Karpas-422 (cell line): Measurements from ENCODE around the gene FTSJ3. TPM values are rescaled to one million over a fixed set of nuclear protein-coding genes. Genes with fewer than 3 reads are reported as not detected.

Experiments used
- DNase-seq: peaks from one replicate; pipeline ENCODE4 v3.0.0-alpha.2; 2015
- H2AFZ ChIP-seq: fragments of 200-600 bp; sonication (generic); 2 replicates; pipeline ENCODE4 v1.6.1; 2014; ENCODE audit warnings: antibody characterized with exemption, low read length, mixed read lengths
- H3K27ac ChIP-seq: fragments of 200-600 bp; sonication (generic); 2 replicates; pipeline ENCODE4 v1.5.1; 2014; ENCODE audit warnings: mild to moderate bottlenecking, low read length, moderate library complexity
- H3K27me3 ChIP-seq: fragments of 200-600 bp; sonication (generic); 2 replicates; pipeline ENCODE4 v1.6.1; 2014; ENCODE audit warnings: low read length, mixed read lengths
- H3K36me3 ChIP-seq: fragments of 200-600 bp; sonication (generic); 2 replicates; pipeline ENCODE4 v1.6.1; 2014; ENCODE audit warnings: low read length, mixed read lengths; ENCODE audit not compliant: insufficient read depth
- H3K4me1 ChIP-seq: fragments of 200-600 bp; sonication (generic); 2 replicates; pipeline ENCODE4 v1.6.1; 2014; ENCODE audit warnings: mild to moderate bottlenecking, low read length, mixed read lengths
- H3K4me2 ChIP-seq: fragments of 200-600 bp; sonication (generic); 2 replicates; pipeline ENCODE4 v1.6.1; 2014; ENCODE audit warnings: low read length, low read depth, mild to moderate bottlenecking; ENCODE audit not compliant: poor library complexity, severe bottlenecking
- H3K4me3 ChIP-seq: fragments of 200-600 bp; sonication (generic); 2 replicates; pipeline ENCODE4 v1.5.1; 2014; ENCODE audit warnings: mild to moderate bottlenecking, antibody characterized with exemption, low read length, mixed read lengths
- H3K79me2 ChIP-seq: fragments of 200-600 bp; sonication (generic); 2 replicates; pipeline ENCODE4 v1.6.1; 2014; ENCODE audit warnings: mild to moderate bottlenecking, low read length, mixed read lengths
- H3K9ac ChIP-seq: fragments of 200-600 bp; sonication (generic); 2 replicates; pipeline ENCODE4 v1.6.0; 2014; ENCODE audit warnings: low read length
- H3K9me2 ChIP-seq: fragments of 200-600 bp; sonication (generic), shearing (Covaris generic); replicated peaks from 2 replicates; pipeline ENCODE4 v1.6.0; 2014; ENCODE audit warnings: mild to moderate bottlenecking, low read length, moderate library complexity; ENCODE audit not compliant: insufficient read depth
- H3K9me3 ChIP-seq: fragments of 300-700, 200-600 bp; sonication (generic); 2 replicates; pipeline ENCODE4 v1.6.1; 2014; ENCODE audit warnings: low read length, mixed read lengths
- H4K20me1 ChIP-seq: fragments of 200-600 bp; sonication (generic); 2 replicates; pipeline ENCODE4 v1.6.1; 2014; ENCODE audit warnings: mild to moderate bottlenecking, antibody characterized with exemption, low read length, low read depth; ENCODE audit not compliant: insufficient read depth
- total RNA-seq: library from RNA; depleted of rRNA; stranded (reverse); fragments of >200 nt; shearing (Covaris generic); gene quantifications from 2 replicates; pipeline ENCODE4 v1.2.3, GENCODE V29; 2014; ENCODE audit warnings: low replicate concordance; rRNA removed

The FTSJ3 gene
- total RNA-seq, 1 experiment from 2014 or later: 39.5 TPM

GRCh38 chr17:63772801-63773271, 54.6 kb downstream of the FTSJ3 start:
- Histone ChIP-seq H3K9me2 (no peaks in the 10 kb centered on the region), H3K4me1 (peaks cover 30% of the 10 kb centered on the region), H3K4me3 (peak overlapping the region; percentile 88), H3K36me3 (peaks cover 31% of the 10 kb centered on the region), H3K79me2 (peaks cover 93% of the 10 kb centered on the region), H3K9ac (peak overlapping the region; percentile 89), H2AFZ (0 out of 2 replicates have a peak overlapping the region, but pooled peaks have one; percentile 21), H4K20me1 (peaks cover 40% of the 10 kb centered on the region), H3K27ac (peak overlapping the region; percentile 77), H3K9me3 (no peaks in the 10 kb centered on the region), H3K4me2 (peak overlapping the region; percentile 95), H3K27me3 (no peaks in the 10 kb centered on the region)
- peak; percentile 56 for DNase-seq

Other genes with a start within 250 kb of the FTSJ3 start
- gene TACO1, start 226.8 kb downstream of the FTSJ3 start, total RNA-seq: 10.7 and 17.9 TPM in 2 replicates
- 17.8 and 43.4 TPM in 2 replicates for gene MAP3K3, start 205.2 kb downstream of the FTSJ3 start, total RNA-seq
- 200 and 538 TPM in 2 replicates for gene LIMD2, start 127.5 kb downstream of the FTSJ3 start, total RNA-seq
- gene STRADA, start 85.9 kb downstream of the FTSJ3 start, total RNA-seq: 25.8 and 27.5 TPM in 2 replicates
- gene CCDC47, start 54.1 kb downstream of the FTSJ3 start, total RNA-seq: 28.0 and 35.9 TPM in 2 replicates
- gene DDX42, start 53.5 kb downstream of the FTSJ3 start, total RNA-seq: 76.5 and 77.6 TPM in 2 replicates
- gene PSMC5, start 232 bp downstream of the FTSJ3 start, total RNA-seq: 26.9 and 49.1 TPM in 2 replicates
- gene SMARCD2, start 15.0 kb upstream of the FTSJ3 start, total RNA-seq: 103 and 143 TPM in 2 replicates
- not detected in 2 replicates for gene CSH2, start 46.0 kb upstream of the FTSJ3 start, total RNA-seq
- gene GH2, start 54.3 kb upstream of the FTSJ3 start, total RNA-seq: not detected in 2 replicates
- not detected in 2 replicates for gene CSH1, start 68.9 kb upstream of the FTSJ3 start, total RNA-seq
- not detected in 2 replicates for gene CSHL1, start 83.6 kb upstream of the FTSJ3 start, total RNA-seq
- gene GH1, start 91.2 kb upstream of the FTSJ3 start, total RNA-seq: not detected in 2 replicates
- gene CD79B, start 104.7 kb upstream of the FTSJ3 start, total RNA-seq: 545 and 1,164 TPM in 2 replicates
- under 0.01 and 0.07 TPM in 2 replicates for gene SCN4A, start 145.3 kb upstream of the FTSJ3 start, total RNA-seq
- not detected in 2 replicates for gene PRR29, start 170.7 kb upstream of the FTSJ3 start, total RNA-seq
- 4.4 and 12.1 TPM in 2 replicates for gene ICAM2, start 193.0 kb upstream of the FTSJ3 start, total RNA-seq